ENCODE data around the gene FTSJ1.

DNA sequence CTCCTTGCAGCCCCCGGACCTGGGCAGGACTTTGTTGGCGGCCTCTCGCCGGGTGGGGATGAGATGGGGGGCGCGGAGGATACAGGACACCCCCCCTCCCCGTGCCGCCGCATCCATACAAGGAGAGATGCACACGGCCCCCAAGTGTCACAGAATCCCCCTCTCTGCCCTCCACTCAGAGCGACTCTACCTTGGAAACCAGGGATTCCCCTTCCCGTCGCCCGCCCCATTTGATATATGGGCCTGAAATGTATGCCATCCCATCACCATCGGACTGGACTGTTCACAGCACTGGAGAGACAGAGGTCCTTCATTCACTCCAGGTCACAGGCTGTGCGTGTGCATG lies 33.2 kb downstream of the FTSJ1 start:
- TF ChIP-seq, protein P1, sequence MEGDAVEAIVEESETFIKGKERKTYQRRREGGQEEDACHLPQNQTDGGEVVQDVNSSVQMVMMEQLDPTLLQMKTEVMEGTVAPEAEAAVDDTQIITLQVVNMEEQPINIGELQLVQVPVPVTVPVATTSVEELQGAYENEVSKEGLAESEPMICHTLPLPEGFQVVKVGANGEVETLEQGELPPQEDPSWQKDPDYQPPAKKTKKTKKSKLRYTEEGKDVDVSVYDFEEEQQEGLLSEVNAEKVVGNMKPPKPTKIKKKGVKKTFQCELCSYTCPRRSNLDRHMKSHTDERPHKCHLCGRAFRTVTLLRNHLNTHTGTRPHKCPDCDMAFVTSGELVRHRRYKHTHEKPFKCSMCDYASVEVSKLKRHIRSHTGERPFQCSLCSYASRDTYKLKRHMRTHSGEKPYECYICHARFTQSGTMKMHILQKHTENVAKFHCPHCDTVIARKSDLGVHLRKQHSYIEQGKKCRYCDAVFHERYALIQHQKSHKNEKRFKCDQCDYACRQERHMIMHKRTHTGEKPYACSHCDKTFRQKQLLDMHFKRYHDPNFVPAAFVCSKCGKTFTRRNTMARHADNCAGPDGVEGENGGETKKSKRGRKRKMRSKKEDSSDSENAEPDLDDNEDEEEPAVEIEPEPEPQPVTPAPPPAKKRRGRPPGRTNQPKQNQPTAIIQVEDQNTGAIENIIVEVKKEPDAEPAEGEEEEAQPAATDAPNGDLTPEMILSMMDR (IDR thresholded peaks at IDR 0.05): no peak
- no peak for TF ChIP-seq POLR2A (IDR thresholded peaks at IDR 0.05)

Measured in Peyer's patch (tissue), 4 donors.